Astrocyte (in vitro differentiated cells and primary cell): Measurements from ENCODE around the gene OR3A2. TPM values are rescaled to one million over a fixed set of nuclear protein-coding genes. Genes with fewer than 3 reads are reported as not detected.
"Not testable (repeated sequence)": the region's sequence is repeated elsewhere in the genome, so short reads cannot be mapped to it uniquely, and the experiment has no call there.

Source experiments
- DNase-seq: peaks from one replicate; pipeline ENCODE4 v3.0.0-alpha.2; 2010; ENCODE audit warnings: low read depth
- FAIRE-seq: peaks from 2 replicates; lab custom pipeline; 2011; peaks lifted over from hg19 to GRCh38; lab: Jason Lieb, UNC
- H2AFZ ChIP-seq: 2 replicates; pipeline ENCODE4 v1.6.0; 2012; ENCODE audit warnings: low read depth, low read length, inconsistent platforms
- H3K27ac ChIP-seq: 2 replicates; pipeline ENCODE4 v1.5.1; 2011; ENCODE audit warnings: low read depth, low read length, inconsistent platforms
- H3K27me3 ChIP-seq: 2 replicates; pipeline ENCODE4 v1.6.0; 2011; ENCODE audit warnings: low read length, inconsistent platforms; ENCODE audit not compliant: insufficient read depth
- H3K36me3 ChIP-seq: 2 replicates; pipeline ENCODE4 v1.5.1; 2011; ENCODE audit warnings: low read length, inconsistent platforms; ENCODE audit not compliant: insufficient read depth
- H3K4me1 ChIP-seq: 2 replicates; pipeline ENCODE4 v1.5.1; 2011; ENCODE audit warnings: low read length, inconsistent platforms; ENCODE audit not compliant: insufficient read depth
- H3K4me2 ChIP-seq: 2 replicates; pipeline ENCODE4 v1.6.0; 2012; ENCODE audit warnings: low read length, inconsistent platforms
- H3K4me3 ChIP-seq: 2 replicates; pipeline ENCODE4 v1.5.1; 2011; ENCODE audit warnings: low read depth, mild to moderate bottlenecking, low read length, inconsistent platforms; ENCODE audit not compliant: insufficient read depth
- H3K79me2 ChIP-seq: 2 replicates; pipeline ENCODE4 v1.6.0; 2012; ENCODE audit warnings: mild to moderate bottlenecking, low read length, inconsistent platforms; ENCODE audit not compliant: insufficient read depth
- H3K9ac ChIP-seq: 2 replicates; pipeline ENCODE4 v1.6.0; 2012; ENCODE audit warnings: mild to moderate bottlenecking, low read length, inconsistent platforms
- H3K9me3 ChIP-seq: 2 replicates; pipeline ENCODE4 v1.5.1; 2012; ENCODE audit warnings: low read depth, mild to moderate bottlenecking, low read length, inconsistent platforms; ENCODE audit not compliant: insufficient read depth
- H4K20me1 ChIP-seq: 2 replicates; pipeline ENCODE4 v1.6.0; 2012; ENCODE audit warnings: low read length, inconsistent platforms; ENCODE audit not compliant: insufficient read depth
- H3K27ac Mint-ChIP-seq: one replicate; pipeline ENCODE4 v1.8.0; 2021; ENCODE audit warnings: mild to moderate bottlenecking, mixed read lengths; ENCODE audit not compliant: unreplicated experiment
- H3K27me3 Mint-ChIP-seq: one replicate; pipeline ENCODE4 v1.8.0; 2021; ENCODE audit warnings: low read depth, mixed read lengths; ENCODE audit not compliant: unreplicated experiment
- H3K36me3 Mint-ChIP-seq: one replicate; pipeline ENCODE4 v1.8.0; 2021; ENCODE audit warnings: low read depth, mixed read lengths; ENCODE audit not compliant: unreplicated experiment
- H3K4me1 Mint-ChIP-seq: one replicate; pipeline ENCODE4 v1.8.0; 2021; ENCODE audit warnings: low read depth, mixed read lengths; ENCODE audit not compliant: unreplicated experiment
- H3K4me3 Mint-ChIP-seq: one replicate; pipeline ENCODE4 v1.8.0; 2021; ENCODE audit warnings: mild to moderate bottlenecking, moderate library complexity, mixed read lengths; ENCODE audit not compliant: unreplicated experiment
- H3K9me3 Mint-ChIP-seq: one replicate; pipeline ENCODE4 v1.8.0; 2021; ENCODE audit warnings: mild to moderate bottlenecking, mixed read lengths; ENCODE audit not compliant: unreplicated experiment
- CTCF ChIP-seq: IDR thresholded peaks from 2 replicates; pipeline ENCODE4 v1.5.1; 2011; ENCODE audit warnings: low read depth, mild to moderate bottlenecking, inconsistent platforms, low read length, moderate library complexity; ENCODE audit not compliant: insufficient read depth
- EZH2 ChIP-seq: IDR thresholded peaks from 2 replicates; pipeline ENCODE4 v1.6.1; 2012; ENCODE audit warnings: mild to moderate bottlenecking, low read length, inconsistent platforms; ENCODE audit not compliant: insufficient read depth
- total RNA-seq: library from RNA; stranded (reverse); gene quantifications from 2 replicates; pipeline ENCODE4 v1.2.1, GENCODE V29; 2021

The OR3A2 gene
- total RNA-seq, 1 donor from 2014 or later, result not detected

DNA sequence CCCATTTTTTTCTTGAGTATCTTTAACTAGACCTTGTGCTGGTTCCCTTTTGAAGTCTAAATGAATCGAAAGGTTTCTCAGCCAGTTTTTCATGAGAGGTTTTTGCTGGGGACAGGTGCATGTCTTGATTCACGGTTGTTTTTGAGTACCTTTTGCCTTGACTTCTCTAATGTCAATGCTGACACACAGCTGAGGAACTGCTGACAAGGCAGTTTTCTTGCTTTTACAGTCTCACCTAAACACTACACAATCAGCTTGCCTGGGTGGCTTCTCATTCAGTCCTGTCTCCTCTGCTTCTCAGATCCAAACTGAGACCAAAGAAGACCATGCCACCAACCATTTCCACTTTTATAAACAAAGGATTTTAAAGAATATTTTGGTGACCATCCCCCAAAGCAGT lies 32.1 kb upstream of the OR3A2 start:
- no peak overlapping the region for H3K27ac ChIP-seq
- no peak for DNase-seq
- TF ChIP-seq EZH2, result no peak
- no peak overlapping the region for H3K4me3 Mint-ChIP-seq
- no peak overlapping the region for H3K4me3 ChIP-seq
- H3K4me1 ChIP-seq, result no peaks in the 10 kb centered on the region
- H3K4me2 ChIP-seq, result no peak overlapping the region
- H3K27me3 ChIP-seq, result no peaks in the 10 kb centered on the region
- no peak overlapping the region for H3K27ac Mint-ChIP-seq
- peaks cover 2% of the 10 kb centered on the region for H3K36me3 Mint-ChIP-seq
- H2AFZ ChIP-seq, result no peak overlapping the region
- no peak for FAIRE-seq
- no peaks in the 10 kb centered on the region for H3K79me2 ChIP-seq
- peaks cover 4% of the 10 kb centered on the region for H3K27me3 Mint-ChIP-seq
- no peak overlapping the region for H3K9ac ChIP-seq
- no peaks in the 10 kb centered on the region for H3K9me3 Mint-ChIP-seq
- H3K36me3 ChIP-seq, result no peaks in the 10 kb centered on the region
- H3K4me1 Mint-ChIP-seq, result no peaks in the 10 kb centered on the region
- H3K9me3 ChIP-seq, result no peaks in the 10 kb centered on the region
- no peaks in the 10 kb centered on the region for H4K20me1 ChIP-seq

DNA sequence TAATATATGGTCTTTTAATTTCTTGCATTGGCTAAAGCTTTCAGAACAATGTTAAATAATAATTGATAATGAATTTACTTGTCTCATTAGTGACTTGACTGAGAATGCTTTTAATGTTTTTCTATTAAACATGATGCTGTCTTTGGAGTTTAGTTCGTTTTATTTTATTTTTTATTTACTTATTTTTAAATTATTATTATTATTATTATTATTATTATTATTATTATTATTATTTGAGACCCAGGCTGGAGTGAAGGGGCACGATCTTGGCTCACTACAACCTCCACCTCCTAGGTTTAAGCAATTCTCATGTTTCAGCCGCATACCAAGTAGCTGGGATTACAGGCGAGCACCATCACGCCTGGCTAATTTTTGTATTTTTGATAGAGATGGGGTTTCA lies 29.5 kb upstream of the OR3A2 start:
- TF ChIP-seq CTCF (no peak), EZH2 (no peak)
- no peaks in the 10 kb centered on the region for H4K20me1 ChIP-seq
- H3K27ac Mint-ChIP-seq, result no peak overlapping the region
- H3K27ac ChIP-seq, result no peak overlapping the region
- H3K36me3 ChIP-seq, result no peaks in the 10 kb centered on the region
- H3K27me3 ChIP-seq, result no peaks in the 10 kb centered on the region
- H3K4me3 ChIP-seq, result no peak overlapping the region
- no peak for DNase-seq
- no peaks in the 10 kb centered on the region for H3K9me3 Mint-ChIP-seq
- H3K27me3 Mint-ChIP-seq, result peaks cover 7% of the 10 kb centered on the region
- H3K4me3 Mint-ChIP-seq, result no peak overlapping the region
- no peaks in the 10 kb centered on the region for H3K79me2 ChIP-seq
- H3K36me3 Mint-ChIP-seq, result peaks cover 2% of the 10 kb centered on the region
- H3K9me3 ChIP-seq, result no peaks in the 10 kb centered on the region
- no peak overlapping the region for H3K9ac ChIP-seq
- no peak for FAIRE-seq
- H3K4me1 Mint-ChIP-seq, result no peaks in the 10 kb centered on the region
- H2AFZ ChIP-seq, result no peak overlapping the region
- no peaks in the 10 kb centered on the region for H3K4me1 ChIP-seq
- no peak overlapping the region for H3K4me2 ChIP-seq

- FAIRE-seq, H3K36me3 ChIP-seq, H4K20me1 ChIP-seq, H3K4me1 Mint-ChIP-seq, H3K9me3 ChIP-seq, H3K9ac ChIP-seq, H3K27me3 ChIP-seq, H3K4me3 Mint-ChIP-seq, H3K36me3 Mint-ChIP-seq, H3K27me3 Mint-ChIP-seq, H3K79me2 ChIP-seq, H3K27ac ChIP-seq, H3K4me3 ChIP-seq, H3K4me2 ChIP-seq, H2AFZ ChIP-seq, H3K4me1 ChIP-seq, H3K9me3 Mint-ChIP-seq, H3K27ac Mint-ChIP-seq, DNase-seq: not testable (repeated sequence)
These were observed 26.1 kb upstream of the OR3A2 start for GRCh38 chr17:3412216-3412615.
